Renal pelvis (tissue), 4 donors: ENCODE measurements around the gene CTPS2. TPM values are rescaled to one million over a fixed set of nuclear protein-coding genes. Genes with fewer than 3 reads are reported as not detected.
"Not testable (repeated sequence)": the region's sequence is repeated elsewhere in the genome, so short reads cannot be mapped to it uniquely, and the experiment has no call there.

Source experiments
- DNase-seq: peaks from one replicate; pipeline ENCODE4 v3.0.0-alpha.2; 2013
- polyA plus RNA-seq, 3 donors: library from polyadenylated mRNA; unstranded; fragments of 120-200 nt; gene quantifications; one replicate each; pipeline ENCODE4 v1.2.1, GENCODE V29; 2013; ENCODE audit not compliant: insufficient read length in 3 of 3

The CTPS2 gene
- polyA plus RNA-seq, 3 donors: 34.0 to 44.5 (median 42.3) TPM

DNA sequence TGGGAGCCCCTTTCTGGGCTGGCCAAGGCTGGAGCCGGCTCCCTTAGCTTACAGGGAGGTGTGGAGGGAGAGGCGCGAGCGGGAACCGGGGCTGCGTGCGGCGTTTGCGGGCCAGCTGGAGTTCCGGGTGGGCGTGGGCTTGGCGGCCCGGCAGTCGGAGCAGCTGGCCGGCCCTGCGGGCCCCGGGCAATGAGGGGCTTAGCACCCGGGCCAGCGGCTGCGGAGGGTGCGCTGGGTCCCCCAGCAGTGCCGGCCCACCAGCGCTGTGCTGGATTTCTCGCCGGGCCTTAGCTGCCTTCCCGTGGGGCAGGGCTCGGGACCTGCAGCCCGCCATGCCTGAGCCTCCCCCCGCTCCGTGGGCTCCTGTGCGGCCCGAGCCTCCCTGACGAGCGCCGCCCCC is 137.1 kb downstream of the CTPS2 start:
- DNase-seq: not testable (repeated sequence)

DNA sequence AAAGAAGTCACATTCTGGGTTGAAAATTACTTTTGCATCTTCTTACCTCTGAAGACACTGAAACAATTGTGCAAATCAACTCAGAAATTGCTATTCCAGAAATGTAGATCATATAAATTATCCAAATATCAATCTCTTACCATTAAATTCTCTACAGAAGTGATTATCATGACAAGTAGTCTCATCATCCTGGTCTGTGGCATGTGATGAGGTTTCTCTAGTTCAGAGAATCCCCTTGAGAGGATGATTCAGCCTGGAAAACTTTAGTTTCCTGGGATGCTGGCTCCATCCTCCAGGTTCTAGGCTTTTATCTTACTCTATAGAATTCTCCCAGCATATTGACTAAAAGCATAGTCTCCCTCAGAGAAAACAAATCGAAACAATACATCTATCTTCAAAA is 138.7 kb downstream of the CTPS2 start:
- no peak for DNase-seq

DNA sequence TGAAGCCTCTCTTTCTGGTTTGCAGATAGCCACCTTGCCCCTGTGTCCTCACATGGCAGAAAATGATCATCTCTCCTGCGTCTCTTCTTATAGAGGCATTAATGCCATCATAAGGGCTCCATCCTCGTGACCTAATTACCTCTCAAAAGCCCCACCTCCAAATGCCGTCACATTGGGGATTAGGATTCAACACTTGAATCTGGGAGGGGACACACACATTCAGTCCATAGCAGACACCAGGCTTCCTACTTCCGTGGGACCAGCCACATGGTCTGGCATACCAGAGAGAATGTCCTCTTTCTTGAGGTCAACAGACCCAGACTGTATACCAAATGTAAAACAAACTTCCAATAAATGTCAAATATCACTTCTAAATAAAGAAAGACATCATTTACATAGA is 144.8 kb downstream of the CTPS2 start:
- no peak for DNase-seq

DNA sequence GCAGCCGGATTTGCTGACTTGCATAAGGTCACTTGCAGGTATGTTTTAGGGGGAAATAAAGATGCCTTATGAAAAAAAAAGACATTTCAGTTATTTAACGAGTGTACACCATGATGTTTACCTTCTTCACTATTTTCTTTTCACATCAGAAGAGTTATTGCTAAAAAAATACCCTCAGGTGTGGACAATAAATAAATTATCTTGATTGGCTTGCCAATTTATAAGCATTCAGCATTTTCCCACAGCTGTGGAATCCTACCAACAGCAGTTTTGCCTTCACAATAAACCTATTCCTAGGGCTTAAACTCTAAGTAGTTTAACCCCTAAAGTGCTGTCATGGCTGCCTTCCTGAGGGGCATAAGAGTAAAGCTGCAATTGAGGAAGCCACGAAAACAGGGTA is 145.9 kb downstream of the CTPS2 start:
- no peak for DNase-seq

DNA sequence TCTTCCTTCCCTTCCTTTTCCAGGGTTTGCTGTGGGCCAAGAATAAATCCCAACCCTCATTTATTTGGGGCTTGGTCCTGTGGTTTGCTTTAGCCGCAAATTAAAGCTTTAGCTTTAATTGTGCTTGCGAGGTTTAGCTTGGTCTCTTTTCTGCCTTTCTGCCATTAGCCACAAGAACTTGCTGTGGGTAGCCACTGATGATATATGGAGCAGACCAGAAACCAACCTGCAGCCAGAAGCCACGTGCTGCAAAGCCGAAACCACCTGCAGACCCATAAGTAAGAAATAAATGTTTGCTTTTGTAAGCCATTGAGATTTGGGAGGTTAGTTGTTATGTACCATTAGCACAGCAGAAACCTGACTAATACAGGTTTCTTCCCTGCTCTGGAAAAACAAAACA is 152.3 kb downstream of the CTPS2 start:
- DNase-seq: no peak

DNA sequence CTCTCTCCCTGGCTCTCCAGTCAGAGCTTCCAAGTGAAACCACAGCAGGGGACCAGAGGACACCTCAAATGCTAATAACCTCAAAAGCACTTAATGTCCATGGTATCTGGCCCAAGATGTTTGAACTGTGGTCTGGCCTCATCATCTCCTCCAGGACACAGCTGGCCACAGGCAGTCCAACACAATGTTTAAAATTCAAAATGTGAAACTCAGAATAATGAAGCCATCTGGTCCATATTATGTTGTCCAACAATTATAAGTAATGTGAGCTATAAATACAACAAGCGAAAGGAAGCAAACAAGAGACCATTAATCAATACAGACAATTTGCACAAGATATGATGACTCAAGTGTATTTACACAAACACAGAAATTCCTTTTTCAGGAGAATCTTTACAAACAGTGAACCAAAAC is 153.3 kb downstream of the CTPS2 start:
- DNase-seq: peak; percentile 1

DNA sequence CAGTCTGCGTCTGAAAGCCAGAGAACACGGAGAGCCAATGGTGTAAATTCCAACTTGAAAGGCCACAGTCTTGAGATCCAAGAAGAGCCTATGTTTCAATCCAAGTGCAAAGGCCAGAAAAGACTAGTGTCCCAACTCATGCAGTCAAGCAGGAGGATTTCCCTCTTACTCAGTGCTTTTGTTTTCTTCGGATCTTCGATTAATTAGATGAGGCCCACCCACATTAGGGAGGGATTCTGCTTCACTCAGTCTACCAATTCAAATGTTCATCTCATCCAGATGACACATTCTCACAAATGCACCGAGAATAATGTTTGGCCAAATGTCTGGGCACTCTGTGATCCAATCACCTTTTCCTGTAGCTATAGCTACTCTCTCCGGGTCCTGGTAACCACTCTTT is 154.0 kb downstream of the CTPS2 start:
- no peak for DNase-seq

DNA sequence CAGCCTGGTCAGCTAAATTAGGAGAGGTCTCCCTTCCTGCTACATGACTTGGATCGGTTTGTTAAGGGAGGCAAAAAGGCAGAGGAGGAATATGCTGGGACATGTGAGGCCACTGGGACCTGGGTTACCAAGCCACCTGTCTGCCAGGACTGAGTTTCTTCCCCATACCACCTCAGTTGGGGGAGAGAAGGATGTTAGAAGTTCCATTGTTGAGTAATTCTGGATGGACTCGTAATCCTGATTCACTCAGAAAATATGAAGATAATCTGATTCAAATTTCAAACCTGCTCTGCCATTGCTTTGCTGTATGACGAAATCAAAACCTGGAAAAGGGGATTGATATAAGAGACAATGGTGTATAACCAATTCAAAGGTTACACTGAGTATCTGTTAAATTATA is 159.9 kb downstream of the CTPS2 start:
- DNase-seq: no peak

DNA sequence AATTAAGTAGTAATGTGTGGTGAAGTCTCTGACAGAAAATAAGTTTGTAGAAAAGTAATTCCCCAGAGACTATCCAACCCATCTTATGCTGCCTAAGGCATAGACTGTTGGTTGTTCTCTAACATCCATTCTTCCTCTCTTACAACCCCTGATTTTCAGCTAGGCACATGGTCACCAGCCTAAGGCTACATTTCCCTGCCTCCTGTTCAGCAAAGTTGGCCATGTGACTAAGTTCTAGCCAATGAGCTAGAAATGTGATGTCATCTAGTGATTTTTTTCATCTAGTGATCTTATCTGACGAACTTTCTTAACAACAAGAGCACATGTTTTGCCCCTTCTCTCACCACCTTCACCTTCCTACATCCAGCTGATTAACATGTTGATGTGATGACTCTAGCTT is 164.8 kb downstream of the CTPS2 start:
- no peak for DNase-seq

DNA sequence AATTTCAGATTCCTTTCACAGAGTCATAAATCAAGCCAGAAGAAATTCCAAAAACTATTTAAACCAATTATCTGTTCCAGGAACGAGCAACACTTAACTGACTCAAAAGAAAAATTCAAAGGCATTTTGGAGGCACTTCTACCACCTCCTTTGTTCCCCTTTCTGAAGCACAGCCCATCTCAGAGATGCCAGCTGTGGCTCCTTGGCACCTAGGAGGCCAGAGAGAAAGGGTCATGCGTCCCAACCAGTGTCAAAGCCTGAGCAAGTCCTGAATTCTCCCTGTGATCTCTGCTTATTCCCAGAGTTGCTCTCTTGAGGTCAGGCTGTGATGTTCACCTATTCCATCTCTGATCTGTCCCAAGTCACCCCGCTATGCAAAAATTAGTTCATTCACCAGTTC is 167.5 kb downstream of the CTPS2 start:
- DNase-seq: no peak

Other genes with a start within 250 kb of the CTPS2 start
- not detected for gene S100G, start 62.5 kb downstream of the CTPS2 start, polyA plus RNA-seq
- 10 to 100 TPM; 26.6 to 33.4 (median 28.8) TPM for gene SYAP1, start 6.9 kb upstream of the CTPS2 start, polyA plus RNA-seq
- 10 to 100 TPM; 14.2 to 21.1 (median 17.5) TPM for gene TXLNG, start 73.8 kb upstream of the CTPS2 start, polyA plus RNA-seq
- 100 to 1,000 TPM; 191 to 215 (median 198) TPM for gene RBBP7, start 157.7 kb upstream of the CTPS2 start, polyA plus RNA-seq
- 10 to 100 TPM; 16.3 to 21.9 (median 18.9) TPM for gene REPS2, start 234.0 kb upstream of the CTPS2 start, polyA plus RNA-seq